ENCODE data around the gene HOXA1.

HOXA1 gene

DNA sequence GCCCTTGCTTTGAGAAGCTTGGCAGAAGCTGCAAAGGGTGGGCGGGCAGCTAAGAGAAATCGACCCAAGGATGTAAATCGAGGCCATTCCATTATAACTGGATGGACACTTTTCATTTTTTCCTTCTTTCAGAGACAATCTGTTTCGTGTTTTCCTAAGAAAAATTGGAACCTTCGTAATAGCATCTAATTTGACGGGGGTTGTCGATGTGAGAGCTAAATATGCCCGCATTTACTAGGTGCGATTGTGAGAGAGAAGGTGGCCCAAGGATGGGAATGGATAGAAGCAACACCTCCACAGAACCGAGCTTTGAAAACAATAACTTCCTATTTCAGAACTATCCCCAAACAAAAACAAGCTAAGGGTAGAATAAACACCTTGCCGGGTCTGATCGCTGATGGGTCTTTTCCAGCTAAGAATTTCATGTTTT is 35.6 kb upstream of the HOXA1 start:
- H3K4me3 ChIP-seq (ENCODE audit: low read length), result peak overlapping the region; percentile 69
- TF ChIP-seq, protein P1, sequence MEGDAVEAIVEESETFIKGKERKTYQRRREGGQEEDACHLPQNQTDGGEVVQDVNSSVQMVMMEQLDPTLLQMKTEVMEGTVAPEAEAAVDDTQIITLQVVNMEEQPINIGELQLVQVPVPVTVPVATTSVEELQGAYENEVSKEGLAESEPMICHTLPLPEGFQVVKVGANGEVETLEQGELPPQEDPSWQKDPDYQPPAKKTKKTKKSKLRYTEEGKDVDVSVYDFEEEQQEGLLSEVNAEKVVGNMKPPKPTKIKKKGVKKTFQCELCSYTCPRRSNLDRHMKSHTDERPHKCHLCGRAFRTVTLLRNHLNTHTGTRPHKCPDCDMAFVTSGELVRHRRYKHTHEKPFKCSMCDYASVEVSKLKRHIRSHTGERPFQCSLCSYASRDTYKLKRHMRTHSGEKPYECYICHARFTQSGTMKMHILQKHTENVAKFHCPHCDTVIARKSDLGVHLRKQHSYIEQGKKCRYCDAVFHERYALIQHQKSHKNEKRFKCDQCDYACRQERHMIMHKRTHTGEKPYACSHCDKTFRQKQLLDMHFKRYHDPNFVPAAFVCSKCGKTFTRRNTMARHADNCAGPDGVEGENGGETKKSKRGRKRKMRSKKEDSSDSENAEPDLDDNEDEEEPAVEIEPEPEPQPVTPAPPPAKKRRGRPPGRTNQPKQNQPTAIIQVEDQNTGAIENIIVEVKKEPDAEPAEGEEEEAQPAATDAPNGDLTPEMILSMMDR (IDR thresholded peaks at IDR 0.05; ENCODE audit: insufficient read depth, low read depth, low read length, missing control alignments), result no peak
- no peak for DNase-seq (ENCODE audit: low read depth)

DNA sequence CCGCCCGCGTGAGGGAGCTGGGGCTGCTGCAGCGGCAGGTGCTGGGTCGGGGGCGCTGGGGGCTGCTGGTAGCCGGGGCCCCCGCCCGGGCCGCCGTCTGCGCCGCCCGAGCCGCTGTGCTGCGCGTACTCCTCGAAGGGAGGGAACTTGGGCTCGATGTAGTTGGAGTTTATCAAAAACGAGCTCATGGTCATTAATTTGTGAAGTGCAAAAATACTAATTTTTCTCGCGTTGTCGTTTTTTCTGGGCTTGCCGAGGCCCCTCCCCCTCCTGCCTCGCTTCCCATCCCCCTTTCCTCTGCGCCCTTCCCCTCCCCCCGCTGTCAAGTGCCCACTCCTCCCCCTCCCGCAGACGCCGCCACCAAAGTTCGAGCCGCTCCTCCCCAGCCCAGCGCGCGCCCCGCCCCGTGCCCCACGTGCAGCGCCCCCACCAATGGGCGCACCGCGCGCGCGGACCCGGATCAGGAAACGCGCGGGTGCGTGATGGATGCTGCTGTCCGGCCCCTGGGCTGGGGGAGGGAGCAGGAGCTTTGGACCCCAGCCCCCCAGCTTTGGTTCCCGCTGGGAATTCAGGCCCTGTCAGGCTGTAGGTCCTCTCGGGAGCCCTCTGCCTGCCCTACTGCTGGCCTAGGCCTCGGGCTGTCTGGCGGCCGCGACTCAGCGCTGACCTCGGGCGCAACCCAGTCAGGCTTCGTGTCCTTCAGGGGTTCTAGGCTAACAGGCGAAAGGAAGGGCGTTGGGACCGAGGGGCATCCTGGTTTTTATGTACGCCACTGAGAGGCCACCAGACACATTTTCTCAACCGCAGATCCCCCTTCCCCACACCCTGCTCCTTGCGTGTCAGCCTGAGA is 35.0 kb upstream of the HOXA1 start, which contains the start of gene HOXA4:
Gene HOXA4, minus strand, starts transcription at position 218 of the 850 bp plus-strand sequence. Its CDS starts 24 bp downstream, at position 194.
- H3K4me3 ChIP-seq (ENCODE audit: low read length), result peak within 1 kb of the TSS; percentile 69
- DNase-seq (ENCODE audit: low read depth), result peak; percentile 86
- TF ChIP-seq, protein P1 (IDR thresholded peaks at IDR 0.05; ENCODE audit: insufficient read depth, low read depth, low read length, missing control alignments), result no peak

GRCh38 chr7:27129729-27130539 is 34.1 kb upstream of the HOXA1 start:
- no peak for DNase-seq (ENCODE audit: low read depth)
- H3K4me3 ChIP-seq (ENCODE audit: low read length), result peak overlapping the region; percentile 69
- TF ChIP-seq, protein P1 (IDR thresholded peaks at IDR 0.05; ENCODE audit: insufficient read depth, low read depth, low read length, missing control alignments), result no peak

DNA sequence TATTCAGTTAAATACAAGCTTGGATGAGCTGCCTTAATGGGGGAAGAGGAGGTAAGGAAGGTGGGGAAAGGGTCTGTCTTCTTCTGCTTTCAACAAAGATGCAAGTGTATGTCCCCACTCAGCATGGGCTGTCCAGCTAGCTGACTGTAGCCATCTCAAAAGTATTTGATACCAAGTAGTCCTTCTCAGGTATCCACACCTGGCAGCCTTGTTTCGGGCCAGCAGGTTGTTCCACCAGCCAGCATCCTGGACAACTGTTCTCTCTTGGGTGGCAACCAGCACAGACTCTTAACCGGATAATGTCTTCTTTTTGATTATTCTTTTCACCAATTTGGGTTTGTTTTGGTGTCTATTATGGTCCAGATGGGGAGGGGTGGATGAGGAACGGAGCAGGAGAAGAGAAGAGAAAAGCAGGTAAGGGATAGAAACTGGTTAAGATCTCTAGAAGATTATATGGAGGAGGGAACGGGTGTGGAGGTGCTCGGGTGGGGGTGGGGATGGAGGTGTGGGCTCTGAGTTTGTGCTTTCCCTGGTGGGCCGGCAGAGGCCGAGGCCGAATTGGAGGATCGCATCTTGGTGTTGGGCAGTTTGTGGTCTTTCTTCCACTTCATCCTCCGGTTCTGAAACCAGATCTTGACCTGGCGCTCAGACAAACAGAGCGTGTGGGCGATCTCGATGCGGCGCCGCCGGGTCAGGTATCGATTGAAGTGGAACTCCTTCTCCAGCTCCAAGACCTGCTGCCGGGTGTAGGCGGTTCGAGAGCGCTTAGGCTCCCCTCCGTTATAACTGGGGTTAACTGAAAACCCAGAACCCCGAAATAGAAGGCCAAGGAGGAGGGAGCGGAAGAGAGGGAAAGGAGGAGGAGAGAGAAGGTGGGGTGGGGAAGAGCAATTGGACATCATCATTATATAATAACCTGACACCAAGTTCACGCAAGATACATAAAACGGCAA is 33.3 kb upstream of the HOXA1 start:
- DNase-seq (ENCODE audit: low read depth), result no peak
- TF ChIP-seq, protein P1 (IDR thresholded peaks at IDR 0.05; ENCODE audit: insufficient read depth, low read depth, low read length, missing control alignments), result no peak
- H3K4me3 ChIP-seq (ENCODE audit: low read length), result no peak overlapping the region

DNA sequence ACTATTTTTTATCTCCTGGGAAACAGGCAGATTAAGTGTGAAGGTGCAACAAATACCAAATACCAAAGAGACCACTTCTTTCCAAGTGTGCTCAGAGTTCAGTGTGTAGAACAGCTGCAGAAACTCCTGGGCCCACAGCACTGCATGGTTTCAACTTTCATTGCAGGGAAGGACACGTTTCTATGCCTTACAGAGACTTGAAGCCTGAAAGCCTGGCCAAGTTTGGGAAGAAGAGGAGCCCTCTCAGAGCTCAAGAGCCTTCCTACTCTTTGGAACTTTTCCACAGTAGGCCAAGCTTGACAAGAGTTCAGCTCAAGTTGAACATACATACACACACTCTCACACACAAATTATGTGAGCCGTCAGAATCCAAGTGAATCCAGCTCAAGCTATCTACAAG is 32.2 kb upstream of the HOXA1 start:
- no peak for DNase-seq (ENCODE audit: low read depth)
- no peak overlapping the region for H3K4me3 ChIP-seq (ENCODE audit: low read length)
- TF ChIP-seq, protein P1 (IDR thresholded peaks at IDR 0.05; ENCODE audit: insufficient read depth, low read depth, low read length, missing control alignments), result no peak

All from epithelial cell of esophagus (primary cell).